Esophagus squamous epithelium (tissue), 5 donors: Measurements from ENCODE around the gene GNA12. TPM values are rescaled to one million over a fixed set of nuclear protein-coding genes. Genes with fewer than 3 reads are reported as not detected.

Experiments used
- DNase-seq: peaks from one replicate; lab custom pipeline; 2025; lab: John Stamatoyannopoulos, UW
- H3K27ac ChIP-seq, 4 donors: fragments of 200-600 bp; sonication (generic); one replicate each; pipeline ENCODE4 v1.5.1; 2016 to 2019; ENCODE audit warnings: mild to moderate bottlenecking in 1 of 4
- H3K27me3 ChIP-seq, 4 donors: fragments of 200-600 bp; sonication (generic); 1 replicate in 3 of 4; 2 replicates in 1 of 4; pipeline versions ENCODE4 v1.5.1 to v1.6.0; 2017 to 2021; ENCODE audit warnings: antibody characterized with exemption in 1 of 4
- H3K36me3 ChIP-seq, 3 donors: fragments of 200-600 bp; sonication (generic); one replicate each; pipeline ENCODE4 v1.5.1; 2016 to 2019
- H3K4me1 ChIP-seq, 3 donors: fragments of 200-600 bp; sonication (generic); one replicate each; pipeline ENCODE4 v1.5.1; 2017 to 2019
- H3K4me3 ChIP-seq, 4 donors: fragments of 200-600 bp; sonication (generic); 1 replicate in 3 of 4; 2 replicates in 1 of 4; pipeline ENCODE4 v1.5.1; 2016 to 2019; ENCODE audit warnings: mild to moderate bottlenecking in 2 of 4, moderate library complexity in 1 of 4
- H3K9me3 ChIP-seq, 3 donors: fragments of 200-600 bp; sonication (generic); one replicate each; pipeline ENCODE4 v1.5.1; 2016 to 2019
- CTCF ChIP-seq, 6 experiments: fragments of 450-650 bp in 4 of 6; fragments of 200-600 bp in 2 of 6; sonication (generic) in 2 of 6; IDR thresholded peaks; one replicate each; pipeline ENCODE4 v1.5.1; 2016 to 2019; ENCODE audit warnings: antibody characterized with exemption in 6 of 6, mild to moderate bottlenecking in 4 of 6, moderate library complexity in 4 of 6
- POLR2A ChIP-seq, 4 donors: fragments of 450-650 bp; IDR thresholded peaks; one replicate each; pipeline ENCODE4 v1.6.1; 2017; ENCODE audit warnings: antibody characterized with exemption in 4 of 4, mild to moderate bottlenecking in 4 of 4, moderate library complexity in 3 of 4
- WGBS, 2 donors: methylation state at CpG; one replicate each; pipeline ENCODE4 v1.1.5; 2018; 5-methylcytosine and 5-hydroxymethylcytosine counted together
- intact Hi-C: fragments of 100-400 bp; cut with DNase I; formaldehyde crosslinking; loops from one replicate; pipeline ENCODE4 v1.15.0; 2022
- total RNA-seq, 4 donors: library from RNA; depleted of rRNA; stranded (reverse); fragments of >200 nt; gene quantifications; one replicate each; pipeline ENCODE4 v1.1.0, GENCODE V29; 2016
- donor health status: DM: yes; HTN: yes; CAD: no.

The GNA12 gene
- total RNA-seq, 4 donors from 2014 or later = 6.6 to 11.6 (median 7.6) TPM

- DNase-seq = no peak
- Histone ChIP-seq H3K4me1 (peaks cover 0 to 24% (median 11%) of the 10 kb centered on the region in 3 donors), H3K36me3 (peaks cover 0 to 46% (median 7%) of the 10 kb centered on the region in 3 donors), H3K4me3 (no peak overlapping the region), H3K9me3 (no peaks in the 10 kb centered on the region), H3K27me3 (no peaks in the 10 kb centered on the region), H3K27ac (no peak overlapping the region)
- TF ChIP-seq POLR2A (IDR thresholded peaks at IDR 0.05) = no peak
- TF ChIP-seq CTCF (IDR thresholded peaks at IDR 0.05) = no peak
- intact Hi-C loops = no loop called here
- whole genome bisulfite sequencing, 2 donors = 79 to 83% methylated on average over 5 of the region's 5 CpGs
These were observed 51.9 kb downstream of the GNA12 start for GRCh38 chr7:2792235-2792634.

GRCh38 chr7:2791390-2791789 lies 52.7 kb downstream of the GNA12 start:
- no peak for DNase-seq
- Histone ChIP-seq H3K9me3 (no peaks in the 10 kb centered on the region), H3K4me3 (no peak overlapping the region), H3K36me3 (peaks cover 0 to 46% (median 7%) of the 10 kb centered on the region in 3 donors), H3K4me1 (peaks cover 0 to 18% (median 11%) of the 10 kb centered on the region in 3 donors), H3K27me3 (no peaks in the 10 kb centered on the region), H3K27ac (no peak overlapping the region)
- 84 to 98% methylated on average over 3 of the region's 5 CpGs for WGBS, 2 donors
- intact Hi-C loops = no loop called here
- TF ChIP-seq CTCF (IDR thresholded peaks at IDR 0.05) = no peak
- TF ChIP-seq POLR2A (IDR thresholded peaks at IDR 0.05) = no peak

- Histone ChIP-seq H3K9me3 (no peaks in the 10 kb centered on the region), H3K36me3 (peaks cover 0 to 27% (median 0%) of the 10 kb centered on the region in 3 donors), H3K4me1 (peaks cover 0 to 23% (median 22%) of the 10 kb centered on the region in 3 donors), H3K27ac (no peak overlapping the region), H3K27me3 (no peaks in the 10 kb centered on the region), H3K4me3 (no peak overlapping the region)
- TF ChIP-seq CTCF (IDR thresholded peaks at IDR 0.05) (no peak), POLR2A (IDR thresholded peaks at IDR 0.05) (no peak)
- WGBS, 2 donors = 86 to 97% methylated on average over 14 to 18 of the region's 24 CpGs
- no peak for DNase-seq
- intact Hi-C loops = no loop called here
These were observed 56.7 kb downstream of the GNA12 start for GRCh38 chr7:2787251-2787951.

GRCh38 chr7:2786607-2787116 lies 57.4 kb downstream of the GNA12 start:
- intact Hi-C loops = no loop called here
- H3K4me3 ChIP-seq = no peak overlapping the region
- H3K9me3 ChIP-seq = no peaks in the 10 kb centered on the region
- H3K27ac ChIP-seq = no peak overlapping the region
- H3K27me3 ChIP-seq = no peaks in the 10 kb centered on the region
- no peak for DNase-seq
- 91 to 97% methylated on average over 4 to 9 of the region's 11 CpGs for WGBS, 2 donors
- H3K4me1 ChIP-seq = peaks cover 0 to 23% (median 22%) of the 10 kb centered on the region in 3 donors
- TF ChIP-seq POLR2A (IDR thresholded peaks at IDR 0.05) = no peak
- TF ChIP-seq CTCF (IDR thresholded peaks at IDR 0.05) = no peak
- H3K36me3 ChIP-seq = peaks cover 0 to 20% (median 0%) of the 10 kb centered on the region in 3 donors

- no peak overlapping the region for H3K4me3 ChIP-seq
- peaks cover 0 to 20% (median 20%) of the 10 kb centered on the region in 3 donors for H3K4me1 ChIP-seq
- H3K27ac ChIP-seq = peak overlapping the region in 2 of 4 donors; percentile 9 to 25
- WGBS, 2 donors = 17 to 20% methylated on average over 6 of the region's 6 CpGs
- TF ChIP-seq POLR2A (IDR thresholded peaks at IDR 0.05) = no peak
- TF ChIP-seq CTCF (IDR thresholded peaks at IDR 0.05) = no peak
- intact Hi-C loops = no loop called here
- no peak for DNase-seq
- H3K9me3 ChIP-seq = no peaks in the 10 kb centered on the region
- peaks cover 0 to 13% (median 0%) of the 10 kb centered on the region in 3 donors for H3K36me3 ChIP-seq
- H3K27me3 ChIP-seq = no peaks in the 10 kb centered on the region
These were observed 59.0 kb downstream of the GNA12 start for GRCh38 chr7:2785071-2785500.
